ENCODE results near the gene CIRBP. TPM values are rescaled to one million over a fixed set of nuclear protein-coding genes. Genes with fewer than 3 reads are reported as not detected.

CIRBP gene
- total RNA-seq, 1 experiment from 2014 or later, result 331 TPM

- Histone ChIP-seq H3K27me3 (replicated peaks; ENCODE audit: control insufficient read depth, insufficient read depth, low read length) (no peaks in the 10 kb centered on the region), H3K4me1 (peaks cover 23% of the 10 kb centered on the region), H3K4me3 (ENCODE audit: low read depth, low read length) (peak within 1 kb of the TSS; percentile 86), H3K9me3 (no peaks in the 10 kb centered on the region), H3K36me3 (ENCODE audit: control insufficient read depth, insufficient read depth, low read length) (peaks cover 5% of the 10 kb centered on the region)
- peaks cover 78% of the 10 kb centered on the region for H3K36me3 Mint-ChIP-seq (ENCODE audit: insufficient read depth, unreplicated experiment)
- peak within 1 kb of the TSS; percentile 83 for H3K4me3 Mint-ChIP-seq (ENCODE audit: unreplicated experiment)
- ChIA-PET CTCF (interaction anchor here (0.6 to 1.0 kb wide), 2 partner anchors 9 to 31 kb away, joined by 5 to 9 read pairs; no protein-coding TSS in a partner anchor), POLR2A (interaction anchor here (0.5 to 1.0 kb wide), 7 partner anchors 9 to 488 kb away, joined by 3 to 9 read pairs (median 3); a partner anchor contains a TSS)
- H3K9me3 Mint-ChIP-seq (ENCODE audit: unreplicated experiment), result no peaks in the 10 kb centered on the region
- no peak for TF ChIP-seq CTCF (IDR thresholded peaks at IDR 0.05; ENCODE audit: insufficient read depth in 1 of 2, low read depth in 1 of 2, low read length in 1 of 2, severe bottlenecking in 1 of 2, unreplicated experiment in 1 of 2)
- peaks cover 16% of the 10 kb centered on the region for H3K4me1 Mint-ChIP-seq (ENCODE audit: low read depth, unreplicated experiment)
- H3K27ac Mint-ChIP-seq (ENCODE audit: unreplicated experiment), result peak within 1 kb of the TSS; percentile 91
- BruUV-seq (replicated peaks), result no TSS peak
- intact Hi-C loops (cut with micrococcal nuclease; ENCODE audit: unreplicated experiment), result loop anchor here (5.0 kb wide), 1 partner anchor 42 kb away; no protein-coding TSS in a partner anchor
- peak; percentile 94 to 96 for DNase-seq
- no peaks in the 10 kb centered on the region for H3K27me3 Mint-ChIP-seq (ENCODE audit: insufficient read depth, unreplicated experiment)
Measured at GRCh38 chr19:1275260-1275975, 6.3 kb downstream of the CIRBP start, which contains the start of gene FAM174C. Gene FAM174C, plus strand, starts transcription at chr19:1275530. Its CDS starts 20 bp downstream, at chr19:1275550.

- ChIA-PET POLR2A (no interaction called here), CTCF (no interaction called here)
- H3K27me3 Mint-ChIP-seq (ENCODE audit: insufficient read depth, unreplicated experiment), result no peaks in the 10 kb centered on the region
- H3K4me1 Mint-ChIP-seq (ENCODE audit: low read depth, unreplicated experiment), result peaks cover 16% of the 10 kb centered on the region
- H3K27me3 ChIP-seq (replicated peaks; ENCODE audit: control insufficient read depth, insufficient read depth, low read length), result no peaks in the 10 kb centered on the region
- H3K27ac Mint-ChIP-seq (ENCODE audit: unreplicated experiment), result peak overlapping the region; percentile 91
- peaks cover 72% of the 10 kb centered on the region for H3K36me3 Mint-ChIP-seq (ENCODE audit: insufficient read depth, unreplicated experiment)
- H3K36me3 ChIP-seq (ENCODE audit: control insufficient read depth, insufficient read depth, low read length), result peaks cover 5% of the 10 kb centered on the region
- TF ChIP-seq CTCF (IDR thresholded peaks at IDR 0.05; ENCODE audit: insufficient read depth in 1 of 2, low read depth in 1 of 2, low read length in 1 of 2, severe bottlenecking in 1 of 2, unreplicated experiment in 1 of 2), result no peak
- H3K4me1 ChIP-seq, result peaks cover 17% of the 10 kb centered on the region
- H3K4me3 ChIP-seq (ENCODE audit: low read depth, low read length), result peak overlapping the region; percentile 86
- intact Hi-C loops (cut with micrococcal nuclease; ENCODE audit: unreplicated experiment), result loop anchor here (5.0 kb wide), 1 partner anchor 41 kb away; no protein-coding TSS in a partner anchor
- DNase-seq, result no peak
- no peaks in the 10 kb centered on the region for H3K9me3 ChIP-seq
- peak overlapping the region; percentile 83 for H3K4me3 Mint-ChIP-seq (ENCODE audit: unreplicated experiment)
- TSS peak; percentile 12 for BruUV-seq (replicated peaks)
- H3K9me3 Mint-ChIP-seq (ENCODE audit: unreplicated experiment), result no peaks in the 10 kb centered on the region
Measured at GRCh38 chr19:1275976-1276627, 7.0 kb downstream of the CIRBP start.

GRCh38 chr19:1276628-1277022 lies 7.5 kb downstream of the CIRBP start:
- H3K9me3 ChIP-seq, result no peaks in the 10 kb centered on the region
- H3K4me3 ChIP-seq (ENCODE audit: low read depth, low read length), result peak overlapping the region; percentile 86
- BruUV-seq (replicated peaks), result no TSS peak
- CTCF ChIA-PET, result no interaction called here
- peaks cover 14% of the 10 kb centered on the region for H3K4me1 ChIP-seq
- no peak for DNase-seq
- POLR2A ChIA-PET, result no interaction called here
- peaks cover 16% of the 10 kb centered on the region for H3K4me1 Mint-ChIP-seq (ENCODE audit: low read depth, unreplicated experiment)
- no peaks in the 10 kb centered on the region for H3K27me3 ChIP-seq (replicated peaks; ENCODE audit: control insufficient read depth, insufficient read depth, low read length)
- H3K27me3 Mint-ChIP-seq (ENCODE audit: insufficient read depth, unreplicated experiment), result no peaks in the 10 kb centered on the region
- H3K27ac Mint-ChIP-seq (ENCODE audit: unreplicated experiment), result peak overlapping the region; percentile 91
- H3K4me3 Mint-ChIP-seq (ENCODE audit: unreplicated experiment), result peak overlapping the region; percentile 83
- intact Hi-C loops (cut with micrococcal nuclease; ENCODE audit: unreplicated experiment), result loop anchor here (5.0 kb wide), 1 partner anchor 41 kb away; no protein-coding TSS in a partner anchor
- H3K9me3 Mint-ChIP-seq (ENCODE audit: unreplicated experiment), result no peaks in the 10 kb centered on the region
- no peak for TF ChIP-seq CTCF (IDR thresholded peaks at IDR 0.05; ENCODE audit: insufficient read depth in 1 of 2, low read depth in 1 of 2, low read length in 1 of 2, severe bottlenecking in 1 of 2, unreplicated experiment in 1 of 2)
- H3K36me3 Mint-ChIP-seq (ENCODE audit: insufficient read depth, unreplicated experiment), result peaks cover 69% of the 10 kb centered on the region
- peaks cover 5% of the 10 kb centered on the region for H3K36me3 ChIP-seq (ENCODE audit: control insufficient read depth, insufficient read depth, low read length)
